K562 (cell line): ENCODE data around the gene LAGE3. TPM values are rescaled to one million over a fixed set of nuclear protein-coding genes. Genes with fewer than 3 reads are reported as not detected.

Experiments used
- EZH2 ChIP-seq: IDR thresholded peaks from 2 replicates; pipeline ENCODE4 v1.6.1; 2012; ENCODE audit warnings: low read depth, mild to moderate bottlenecking, inconsistent platforms, low read length, borderline replicate concordance
- GABPA ChIP-seq: fragments of 200-800 bp; sonication (Bioruptor generic); conservative IDR thresholded peaks from 2 replicates; pipeline ENCODE4 v1.6.1; 2016; ENCODE audit warnings: low read depth, missing genetic modification characterization, missing compliant biosample characterization
- HEY1 ChIP-seq: fragments of 250-450 bp; sonication (Bioruptor Pico); IDR thresholded peaks from 2 replicates; pipeline ENCODE4 v1.5.0; 2020; ENCODE audit warnings: mild to moderate bottlenecking, moderate library complexity, borderline replicate concordance
- HNRNPK ChIP-seq: fragments of 200-400 bp; formaldehyde crosslinking; IDR thresholded peaks from one replicate; pipeline ENCODE4 v1.6.1; 2018; ENCODE audit warnings: mild to moderate bottlenecking, low read depth, low read length; ENCODE audit not compliant: poor library complexity, severe bottlenecking
- NBN ChIP-seq: fragments of 450-650 bp; IDR thresholded peaks from 2 replicates; pipeline ENCODE4 v1.6.1; 2016; ENCODE audit warnings: low read depth, mild to moderate bottlenecking
- POLR2A ChIP-seq: fragments of 450-650 bp; conservative IDR thresholded peaks from 2 replicates; pipeline ENCODE4 v1.6.1; 2016
- SMAD4 ChIP-seq: fragments of 250-450 bp; sonication (Bioruptor Pico); conservative IDR thresholded peaks from 2 replicates; pipeline ENCODE4 v1.8.0; 2021; ENCODE audit warnings: inconsistent platforms, mild to moderate bottlenecking, moderate library complexity
- TAL1 ChIP-seq: fragments of 450-650 bp; IDR thresholded peaks from 2 replicates; pipeline ENCODE4 v1.6.1; 2016; ENCODE audit warnings: mild to moderate bottlenecking
- WHSC1 ChIP-seq: IDR thresholded peaks from one replicate; pipeline ENCODE4 v1.6.1; 2012; ENCODE audit warnings: low read length, control low read depth, inconsistent platforms
- ZNF3 ChIP-seq: fragments of 250-450 bp; sonication (Bioruptor Pico); IDR thresholded peaks from 2 replicates; pipeline ENCODE4 v1.5.0; 2021; ENCODE audit warnings: mild to moderate bottlenecking, moderate library complexity
- ZNF311 ChIP-seq: fragments of 250-450 bp; sonication (Bioruptor Pico); IDR thresholded peaks from 2 replicates; pipeline ENCODE4 v1.4.0; 2020; ENCODE audit warnings: mild to moderate bottlenecking, moderate library complexity
- ZNF507 ChIP-seq: conservative IDR thresholded peaks from 2 replicates; pipeline ENCODE4 v1.6.1; 2017; ENCODE audit warnings: missing genetic modification characterization, missing compliant biosample characterization
- polyA plus RNA-seq, 8 experiments: library from polyadenylated mRNA; depleted of rRNA in 4 of 8; stranded (reverse) in 5 of 8; unstranded in 3 of 8; fragments of >200 nt; fragmentation: Nextera tagmentation in 2 of 8; fragmentation: Illumina TruSeq in 1 of 8; extraction: Ambion mirVana in 2 of 8; extraction: Trizol in 1 of 8; gene quantifications; 2 replicates each; pipeline versions ENCODE4 v1.2.1 to v1.2.3, GENCODE V29; 2011 to 2014; ENCODE audit warnings: inconsistent platforms in 1 of 8, missing spikeins in 1 of 8
- total RNA-seq, 7 experiments: library from RNA; depleted of rRNA in 6 of 7; stranded (reverse); fragments of >200 nt in 6 of 7; fragmentation: Illumina TruSeq in 2 of 7; extraction: Trizol in 2 of 7; gene quantifications; 2 replicates each; pipeline versions ENCODE4 v1.2.1 to v1.2.3, GENCODE V29; 2011 to 2021; ENCODE audit warnings: low replicate concordance in 1 of 7
- TF ChIP-seq, protein P1 (sequence below): fragments of 450-650 bp; formaldehyde crosslinking; IDR thresholded peaks from 2 replicates; pipeline ENCODE4 v1.4.0; 2020; ENCODE audit warnings: mild to moderate bottlenecking, moderate library complexity
- TF ChIP-seq, protein P2 (sequence below): IDR thresholded peaks from 2 replicates; pipeline ENCODE4 v1.6.1; 2011; ENCODE audit not compliant: insufficient read length; ENCODE audit errors: extremely low read depth
- TF ChIP-seq, protein P3 (sequence below): sonication (generic); formaldehyde crosslinking; IDR thresholded peaks from 2 replicates; pipeline ENCODE4 v1.4.0; 2020; ENCODE audit warnings: mild to moderate bottlenecking, missing genetic modification reagents
- TF ChIP-seq, protein P4 (sequence below): IDR thresholded peaks from 2 replicates; pipeline ENCODE4 v1.6.1; 2014; ENCODE audit warnings: antibody characterized with exemption
- TF ChIP-seq, protein P5 (sequence below), 2 experiments: IDR thresholded peaks; 2 replicates each; pipeline ENCODE4 v1.6.1; 2011; ENCODE audit warnings: borderline replicate concordance in 1 of 2, control low read depth in 1 of 2, low read depth in 1 of 2, low read length in 1 of 2, mild to moderate bottlenecking in 1 of 2, mixed read lengths in 1 of 2, moderate library complexity in 1 of 2; ENCODE audit not compliant: insufficient read depth in 1 of 2, insufficient read length in 1 of 2, poor library complexity in 1 of 2, severe bottlenecking in 1 of 2; ENCODE audit errors: extremely low read depth in 1 of 2
- TF ChIP-seq, protein P6 (sequence below), 3 experiments: IDR thresholded peaks in 2 of 3; conservative IDR thresholded peaks in 1 of 3; 2 replicates each; pipeline ENCODE4 v1.5.1; 2011 to 2012; ENCODE audit warnings: low read length in 3 of 3, mild to moderate bottlenecking in 3 of 3, control low read depth in 2 of 3, improper control_type of control experiment in 1 of 3, inconsistent platforms in 1 of 3, low read depth in 1 of 3, mixed read lengths in 1 of 3, moderate library complexity in 1 of 3; ENCODE audit not compliant: insufficient read depth in 2 of 3

The LAGE3 gene
- total and polyA plus RNA-seq, 9 of the 15 experiments (the other 6 are each of a cell fraction or from before 2014, with no cell fraction given), result 28.2 to 125 (median 35.8) TPM

DNA sequence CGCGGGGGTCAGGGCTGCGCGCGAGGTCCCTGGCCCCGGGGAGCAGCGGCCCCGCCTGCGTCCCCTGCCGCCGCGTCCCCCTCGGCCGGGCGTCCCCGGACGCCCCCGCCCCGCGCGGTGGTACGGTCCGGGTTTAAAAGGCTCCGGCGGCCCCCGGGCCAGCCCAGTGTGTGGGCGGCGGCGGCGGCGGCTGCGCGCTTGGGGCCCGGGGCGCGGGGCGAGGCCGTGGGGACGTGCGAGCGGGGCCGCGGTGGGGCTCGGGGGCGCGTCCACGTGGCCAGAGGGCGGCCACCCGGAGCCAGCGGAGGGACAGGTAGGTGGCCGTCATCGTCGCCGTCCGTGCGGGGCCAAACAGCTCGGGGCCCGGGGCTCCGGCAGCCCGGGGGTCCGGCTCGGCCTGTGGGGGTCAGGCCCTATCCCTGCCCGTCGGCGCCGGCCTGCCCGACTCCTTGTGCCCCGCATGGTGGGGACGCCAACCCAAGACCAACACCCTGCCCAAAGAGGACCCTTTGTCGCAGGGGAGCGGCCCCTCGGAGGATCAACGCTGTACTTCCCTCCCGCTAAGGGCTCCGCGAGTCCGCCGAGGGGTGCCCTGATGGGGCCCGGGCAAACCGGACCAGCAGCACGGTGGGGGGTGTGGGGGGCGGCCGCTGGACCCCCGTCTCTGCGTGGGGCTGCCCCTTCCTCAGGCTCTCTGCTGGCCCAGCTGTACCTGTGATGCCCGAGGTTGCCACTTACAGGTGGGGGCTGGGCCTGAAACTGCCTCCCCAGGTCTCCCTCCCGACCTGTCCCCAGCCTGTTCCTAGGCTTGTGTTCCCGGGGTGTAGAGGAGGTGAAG, 20.7 kb downstream of the LAGE3 start, which contains the start of gene PLXNA3 (continued):
- TF ChIP-seq, protein P1, sequence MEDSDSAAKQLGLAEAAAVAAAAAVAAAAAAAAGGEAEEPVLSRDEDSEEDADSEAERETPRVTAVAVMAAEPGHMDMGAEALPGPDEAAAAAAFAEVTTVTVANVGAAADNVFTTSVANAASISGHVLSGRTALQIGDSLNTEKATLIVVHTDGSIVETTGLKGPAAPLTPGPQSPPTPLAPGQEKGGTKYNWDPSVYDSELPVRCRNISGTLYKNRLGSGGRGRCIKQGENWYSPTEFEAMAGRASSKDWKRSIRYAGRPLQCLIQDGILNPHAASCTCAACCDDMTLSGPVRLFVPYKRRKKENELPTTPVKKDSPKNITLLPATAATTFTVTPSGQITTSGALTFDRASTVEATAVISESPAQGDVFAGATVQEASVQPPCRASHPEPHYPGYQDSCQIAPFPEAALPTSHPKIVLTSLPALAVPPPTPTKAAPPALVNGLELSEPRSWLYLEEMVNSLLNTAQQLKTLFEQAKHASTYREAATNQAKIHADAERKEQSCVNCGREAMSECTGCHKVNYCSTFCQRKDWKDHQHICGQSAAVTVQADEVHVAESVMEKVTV, result no peak
- TF ChIP-seq ZNF311 (CRISPR knock-in tag), result no peak
- TF ChIP-seq WHSC1, result no peak
- no peak for TF ChIP-seq TAL1
- TF ChIP-seq ZNF507 (tag), result no peak
- no peak for TF ChIP-seq GABPA
- TF ChIP-seq, protein P2, sequence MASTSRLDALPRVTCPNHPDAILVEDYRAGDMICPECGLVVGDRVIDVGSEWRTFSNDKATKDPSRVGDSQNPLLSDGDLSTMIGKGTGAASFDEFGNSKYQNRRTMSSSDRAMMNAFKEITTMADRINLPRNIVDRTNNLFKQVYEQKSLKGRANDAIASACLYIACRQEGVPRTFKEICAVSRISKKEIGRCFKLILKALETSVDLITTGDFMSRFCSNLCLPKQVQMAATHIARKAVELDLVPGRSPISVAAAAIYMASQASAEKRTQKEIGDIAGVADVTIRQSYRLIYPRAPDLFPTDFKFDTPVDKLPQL, result no peak
- no peak for TF ChIP-seq ZNF3 (CRISPR knock-in tag)
- TF ChIP-seq EZH2, result no peak
- TF ChIP-seq NBN, result no peak
- no peak for TF ChIP-seq HNRNPK
- no peak for TF ChIP-seq HEY1 (CRISPR knock-in tag)
- TF ChIP-seq, protein P3, sequence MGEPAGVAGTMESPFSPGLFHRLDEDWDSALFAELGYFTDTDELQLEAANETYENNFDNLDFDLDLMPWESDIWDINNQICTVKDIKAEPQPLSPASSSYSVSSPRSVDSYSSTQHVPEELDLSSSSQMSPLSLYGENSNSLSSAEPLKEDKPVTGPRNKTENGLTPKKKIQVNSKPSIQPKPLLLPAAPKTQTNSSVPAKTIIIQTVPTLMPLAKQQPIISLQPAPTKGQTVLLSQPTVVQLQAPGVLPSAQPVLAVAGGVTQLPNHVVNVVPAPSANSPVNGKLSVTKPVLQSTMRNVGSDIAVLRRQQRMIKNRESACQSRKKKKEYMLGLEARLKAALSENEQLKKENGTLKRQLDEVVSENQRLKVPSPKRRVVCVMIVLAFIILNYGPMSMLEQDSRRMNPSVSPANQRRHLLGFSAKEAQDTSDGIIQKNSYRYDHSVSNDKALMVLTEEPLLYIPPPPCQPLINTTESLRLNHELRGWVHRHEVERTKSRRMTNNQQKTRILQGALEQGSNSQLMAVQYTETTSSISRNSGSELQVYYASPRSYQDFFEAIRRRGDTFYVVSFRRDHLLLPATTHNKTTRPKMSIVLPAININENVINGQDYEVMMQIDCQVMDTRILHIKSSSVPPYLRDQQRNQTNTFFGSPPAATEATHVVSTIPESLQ (CRISPR knock-in tag), result no peak
- TF ChIP-seq, protein P4, sequence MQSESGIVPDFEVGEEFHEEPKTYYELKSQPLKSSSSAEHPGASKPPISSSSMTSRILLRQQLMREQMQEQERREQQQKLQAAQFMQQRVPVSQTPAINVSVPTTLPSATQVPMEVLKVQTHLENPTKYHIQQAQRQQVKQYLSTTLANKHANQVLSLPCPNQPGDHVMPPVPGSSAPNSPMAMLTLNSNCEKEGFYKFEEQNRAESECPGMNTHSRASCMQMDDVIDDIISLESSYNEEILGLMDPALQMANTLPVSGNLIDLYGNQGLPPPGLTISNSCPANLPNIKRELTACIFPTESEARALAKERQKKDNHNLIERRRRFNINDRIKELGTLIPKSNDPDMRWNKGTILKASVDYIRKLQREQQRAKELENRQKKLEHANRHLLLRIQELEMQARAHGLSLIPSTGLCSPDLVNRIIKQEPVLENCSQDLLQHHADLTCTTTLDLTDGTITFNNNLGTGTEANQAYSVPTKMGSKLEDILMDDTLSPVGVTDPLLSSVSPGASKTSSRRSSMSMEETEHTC, result no peak
- TF ChIP-seq POLR2A, result no peak
- peak; percentile 5 for TF ChIP-seq SMAD4 (CRISPR knock-in tag)
- TF ChIP-seq, protein P5, sequence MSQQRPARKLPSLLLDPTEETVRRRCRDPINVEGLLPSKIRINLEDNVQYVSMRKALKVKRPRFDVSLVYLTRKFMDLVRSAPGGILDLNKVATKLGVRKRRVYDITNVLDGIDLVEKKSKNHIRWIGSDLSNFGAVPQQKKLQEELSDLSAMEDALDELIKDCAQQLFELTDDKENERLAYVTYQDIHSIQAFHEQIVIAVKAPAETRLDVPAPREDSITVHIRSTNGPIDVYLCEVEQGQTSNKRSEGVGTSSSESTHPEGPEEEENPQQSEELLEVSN (IDR thresholded peaks at IDR 0.05; ENCODE audit: borderline replicate concordance in 1 of 2, extremely low read depth in 1 of 2, insufficient read depth in 1 of 2, insufficient read length in 1 of 2, low read depth in 1 of 2, low read length in 1 of 2, poor library complexity in 1 of 2, severe bottlenecking in 1 of 2), result peak in 1 of 2 experiments; percentile 24
- TF ChIP-seq, protein P6, sequence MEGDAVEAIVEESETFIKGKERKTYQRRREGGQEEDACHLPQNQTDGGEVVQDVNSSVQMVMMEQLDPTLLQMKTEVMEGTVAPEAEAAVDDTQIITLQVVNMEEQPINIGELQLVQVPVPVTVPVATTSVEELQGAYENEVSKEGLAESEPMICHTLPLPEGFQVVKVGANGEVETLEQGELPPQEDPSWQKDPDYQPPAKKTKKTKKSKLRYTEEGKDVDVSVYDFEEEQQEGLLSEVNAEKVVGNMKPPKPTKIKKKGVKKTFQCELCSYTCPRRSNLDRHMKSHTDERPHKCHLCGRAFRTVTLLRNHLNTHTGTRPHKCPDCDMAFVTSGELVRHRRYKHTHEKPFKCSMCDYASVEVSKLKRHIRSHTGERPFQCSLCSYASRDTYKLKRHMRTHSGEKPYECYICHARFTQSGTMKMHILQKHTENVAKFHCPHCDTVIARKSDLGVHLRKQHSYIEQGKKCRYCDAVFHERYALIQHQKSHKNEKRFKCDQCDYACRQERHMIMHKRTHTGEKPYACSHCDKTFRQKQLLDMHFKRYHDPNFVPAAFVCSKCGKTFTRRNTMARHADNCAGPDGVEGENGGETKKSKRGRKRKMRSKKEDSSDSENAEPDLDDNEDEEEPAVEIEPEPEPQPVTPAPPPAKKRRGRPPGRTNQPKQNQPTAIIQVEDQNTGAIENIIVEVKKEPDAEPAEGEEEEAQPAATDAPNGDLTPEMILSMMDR (IDR thresholded peaks at IDR 0.05 in 2 of 3, conservative IDR thresholded peaks at IDR 0.05 in 1 of 3; ENCODE audit: insufficient read depth in 2 of 3, low read depth in 1 of 3, low read length in 3 of 3), result no peak
